ENCODE measurements around the gene NECAB2. TPM values are rescaled to one million over a fixed set of nuclear protein-coding genes. Genes with fewer than 3 reads are reported as not detected.
A peak's percentile ranks its signal among the peaks of the same experiment; 100 is the strongest.

Gene NECAB2
- total RNA-seq, 1 donor from 2014 or later, result 0.32 TPM

DNA sequence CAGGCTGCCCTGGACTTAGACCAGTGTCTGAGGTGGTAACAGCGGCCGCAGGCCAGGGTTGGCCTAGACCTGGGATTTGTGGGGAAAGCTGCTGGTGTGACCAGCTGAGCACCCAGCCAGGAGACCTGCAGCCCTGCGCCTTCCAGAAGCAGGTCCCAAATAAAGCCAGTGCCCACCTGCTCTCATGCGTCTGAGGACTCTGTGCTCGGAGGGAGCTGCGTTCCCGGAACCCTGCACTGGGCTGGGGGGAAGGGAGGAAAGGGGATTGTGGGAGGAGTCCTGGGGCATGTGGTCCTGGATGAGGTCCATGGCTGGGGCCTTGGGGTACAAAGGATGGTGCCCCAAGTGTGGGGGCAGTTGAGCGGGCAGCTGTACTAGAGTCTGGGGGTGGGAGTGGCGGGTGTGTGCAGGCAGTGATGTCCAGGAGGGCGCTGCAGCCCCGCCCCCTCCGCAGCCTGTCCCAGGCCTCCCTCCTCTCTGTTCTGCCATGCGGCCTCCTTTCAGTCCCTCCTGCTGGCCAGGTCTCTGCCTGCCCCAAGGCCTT lies 1.8 kb upstream of the NECAB2 start:
- Mint-ChIP-seq H3K4me1 (ENCODE audit: low read depth, unreplicated experiment) (no peaks in the 10 kb centered on the region), H3K27ac (ENCODE audit: unreplicated experiment) (no peak overlapping the region), H3K4me3 (ENCODE audit: unreplicated experiment) (no peak overlapping the region), H3K9me3 (ENCODE audit: unreplicated experiment) (no peaks in the 10 kb centered on the region), H3K36me3 (ENCODE audit: low read depth, unreplicated experiment) (no peaks in the 10 kb centered on the region), H3K27me3 (ENCODE audit: low read depth, unreplicated experiment) (peaks cover 31% of the 10 kb centered on the region)
- no peaks in the 10 kb centered on the region for H3K36me3 ChIP-seq (ENCODE audit: insufficient read depth, low read length)
- H2AFZ ChIP-seq (ENCODE audit: low read depth, low read length), result no peak overlapping the region
- no peak for FAIRE-seq
- no peaks in the 10 kb centered on the region for H3K9me3 ChIP-seq (ENCODE audit: insufficient read depth, low read depth, low read length)
- TF ChIP-seq, protein P1, sequence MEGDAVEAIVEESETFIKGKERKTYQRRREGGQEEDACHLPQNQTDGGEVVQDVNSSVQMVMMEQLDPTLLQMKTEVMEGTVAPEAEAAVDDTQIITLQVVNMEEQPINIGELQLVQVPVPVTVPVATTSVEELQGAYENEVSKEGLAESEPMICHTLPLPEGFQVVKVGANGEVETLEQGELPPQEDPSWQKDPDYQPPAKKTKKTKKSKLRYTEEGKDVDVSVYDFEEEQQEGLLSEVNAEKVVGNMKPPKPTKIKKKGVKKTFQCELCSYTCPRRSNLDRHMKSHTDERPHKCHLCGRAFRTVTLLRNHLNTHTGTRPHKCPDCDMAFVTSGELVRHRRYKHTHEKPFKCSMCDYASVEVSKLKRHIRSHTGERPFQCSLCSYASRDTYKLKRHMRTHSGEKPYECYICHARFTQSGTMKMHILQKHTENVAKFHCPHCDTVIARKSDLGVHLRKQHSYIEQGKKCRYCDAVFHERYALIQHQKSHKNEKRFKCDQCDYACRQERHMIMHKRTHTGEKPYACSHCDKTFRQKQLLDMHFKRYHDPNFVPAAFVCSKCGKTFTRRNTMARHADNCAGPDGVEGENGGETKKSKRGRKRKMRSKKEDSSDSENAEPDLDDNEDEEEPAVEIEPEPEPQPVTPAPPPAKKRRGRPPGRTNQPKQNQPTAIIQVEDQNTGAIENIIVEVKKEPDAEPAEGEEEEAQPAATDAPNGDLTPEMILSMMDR (IDR thresholded peaks at IDR 0.05; ENCODE audit: insufficient read depth, low read depth, low read length), result no peak
- no peak for TF ChIP-seq EZH2 (IDR thresholded peaks at IDR 0.05; ENCODE audit: insufficient read depth, low read length)
- no peak overlapping the region for H3K9ac ChIP-seq (ENCODE audit: low read length)
- no peak overlapping the region for H3K4me3 ChIP-seq (ENCODE audit: insufficient read depth, low read depth, low read length)
- no peaks in the 10 kb centered on the region for H3K4me1 ChIP-seq (ENCODE audit: insufficient read depth, low read length)
- H3K79me2 ChIP-seq (ENCODE audit: insufficient read depth, low read length), result no peaks in the 10 kb centered on the region
- no peak overlapping the region for H3K27ac ChIP-seq (ENCODE audit: low read depth, low read length)
- H3K4me2 ChIP-seq (ENCODE audit: low read length), result no peak overlapping the region
- no peaks in the 10 kb centered on the region for H3K27me3 ChIP-seq (ENCODE audit: insufficient read depth, low read length)
- peaks cover 3% of the 10 kb centered on the region for H4K20me1 ChIP-seq (ENCODE audit: insufficient read depth, low read length)
- no peak for DNase-seq (ENCODE audit: low read depth)

DNA sequence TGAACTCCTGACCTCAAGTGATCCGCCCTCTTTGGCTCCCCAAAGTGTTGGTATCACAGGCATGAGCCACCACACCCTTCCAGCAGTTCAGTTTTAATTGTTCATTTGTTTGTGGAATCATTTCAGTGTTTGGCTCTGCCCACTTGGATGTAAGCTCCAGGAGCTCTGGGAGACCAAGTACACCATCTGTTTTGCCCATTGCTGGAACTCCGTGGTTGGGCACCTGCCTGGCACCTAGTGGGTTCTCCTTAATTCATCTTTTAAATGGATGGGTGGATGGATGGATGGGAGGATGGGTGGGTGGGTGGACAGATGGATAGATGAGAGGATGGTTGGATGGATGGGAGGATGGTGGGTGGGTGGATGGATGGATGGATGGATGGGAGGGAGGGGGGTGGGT lies 953 bp upstream of the NECAB2 start:
- H3K27me3 Mint-ChIP-seq (ENCODE audit: low read depth, unreplicated experiment), result peaks cover 37% of the 10 kb centered on the region
- no peak overlapping the region for H3K4me3 ChIP-seq (ENCODE audit: insufficient read depth, low read depth, low read length)
- no peak for FAIRE-seq
- no peaks in the 10 kb centered on the region for H3K79me2 ChIP-seq (ENCODE audit: insufficient read depth, low read length)
- H3K4me1 ChIP-seq (ENCODE audit: insufficient read depth, low read length), result no peaks in the 10 kb centered on the region
- no peaks in the 10 kb centered on the region for H3K9me3 ChIP-seq (ENCODE audit: insufficient read depth, low read depth, low read length)
- H3K4me2 ChIP-seq (ENCODE audit: low read length), result no peak overlapping the region
- H3K27ac ChIP-seq (ENCODE audit: low read depth, low read length), result no peak overlapping the region
- no peak overlapping the region for H3K9ac ChIP-seq (ENCODE audit: low read length)
- peaks cover 3% of the 10 kb centered on the region for H4K20me1 ChIP-seq (ENCODE audit: insufficient read depth, low read length)
- no peak for DNase-seq (ENCODE audit: low read depth)
- no peak overlapping the region for H3K27ac Mint-ChIP-seq (ENCODE audit: unreplicated experiment)
- no peak overlapping the region for H3K4me3 Mint-ChIP-seq (ENCODE audit: unreplicated experiment)
- H3K4me1 Mint-ChIP-seq (ENCODE audit: low read depth, unreplicated experiment), result no peaks in the 10 kb centered on the region
- no peak overlapping the region for H2AFZ ChIP-seq (ENCODE audit: low read depth, low read length)
- no peaks in the 10 kb centered on the region for H3K36me3 ChIP-seq (ENCODE audit: insufficient read depth, low read length)
- no peaks in the 10 kb centered on the region for H3K9me3 Mint-ChIP-seq (ENCODE audit: unreplicated experiment)
- TF ChIP-seq EZH2 (IDR thresholded peaks at IDR 0.05; ENCODE audit: insufficient read depth, low read length), result no peak
- TF ChIP-seq, protein P1 (IDR thresholded peaks at IDR 0.05; ENCODE audit: insufficient read depth, low read depth, low read length), result no peak
- H3K36me3 Mint-ChIP-seq (ENCODE audit: low read depth, unreplicated experiment), result no peaks in the 10 kb centered on the region
- no peaks in the 10 kb centered on the region for H3K27me3 ChIP-seq (ENCODE audit: insufficient read depth, low read length)

DNA sequence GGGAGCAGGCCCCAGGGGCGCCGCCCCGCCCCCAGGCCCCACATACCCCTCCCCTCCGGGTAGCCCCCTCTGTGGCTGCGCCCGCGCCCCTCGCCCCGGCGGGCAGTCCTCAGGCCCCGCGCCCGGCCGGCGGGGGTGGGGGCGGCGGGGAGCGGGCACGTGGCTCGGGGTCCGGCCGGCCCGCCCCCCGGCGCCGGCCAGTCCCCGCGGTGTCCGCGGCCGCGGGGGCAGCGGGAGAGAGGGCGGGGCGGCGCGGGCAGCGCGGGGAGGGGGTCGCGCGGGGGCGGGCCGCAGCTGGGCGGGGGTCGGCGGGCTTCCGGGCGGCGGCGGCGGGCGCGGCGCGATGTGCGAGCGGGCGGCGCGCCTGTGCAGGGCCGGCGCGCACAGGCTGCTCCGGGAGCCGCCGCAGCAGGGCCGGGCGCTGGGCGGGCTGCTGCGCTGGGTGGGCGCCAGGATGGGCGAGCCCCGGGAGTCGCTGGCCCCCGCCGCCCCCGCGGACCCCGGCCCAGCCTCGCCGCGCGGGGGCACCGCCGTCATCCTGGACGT lies 335 bp downstream of the NECAB2 start:
- H2AFZ ChIP-seq (ENCODE audit: low read depth, low read length), result no peak overlapping the region
- no peaks in the 10 kb centered on the region for H3K27me3 ChIP-seq (ENCODE audit: insufficient read depth, low read length)
- FAIRE-seq (no peak), DNase-seq (ENCODE audit: low read depth) (no peak)
- no peak overlapping the region for H3K27ac ChIP-seq (ENCODE audit: low read depth, low read length)
- H3K4me1 Mint-ChIP-seq (ENCODE audit: low read depth, unreplicated experiment), result no peaks in the 10 kb centered on the region
- no peaks in the 10 kb centered on the region for H3K36me3 Mint-ChIP-seq (ENCODE audit: low read depth, unreplicated experiment)
- H3K9me3 ChIP-seq (ENCODE audit: insufficient read depth, low read depth, low read length), result no peaks in the 10 kb centered on the region
- no peak overlapping the region for H3K4me3 ChIP-seq (ENCODE audit: insufficient read depth, low read depth, low read length)
- H3K4me1 ChIP-seq (ENCODE audit: insufficient read depth, low read length), result no peaks in the 10 kb centered on the region
- no peak overlapping the region for H3K9ac ChIP-seq (ENCODE audit: low read length)
- H3K4me3 Mint-ChIP-seq (ENCODE audit: unreplicated experiment), result no peak overlapping the region
- H3K9me3 Mint-ChIP-seq (ENCODE audit: unreplicated experiment), result no peaks in the 10 kb centered on the region
- no peak overlapping the region for H3K27ac Mint-ChIP-seq (ENCODE audit: unreplicated experiment)
- no peaks in the 10 kb centered on the region for H3K79me2 ChIP-seq (ENCODE audit: insufficient read depth, low read length)
- no peaks in the 10 kb centered on the region for H3K36me3 ChIP-seq (ENCODE audit: insufficient read depth, low read length)
- peaks cover 3% of the 10 kb centered on the region for H4K20me1 ChIP-seq (ENCODE audit: insufficient read depth, low read length)
- peak overlapping the region; percentile 71 for H3K4me2 ChIP-seq (ENCODE audit: low read length)
- peaks cover 42% of the 10 kb centered on the region for H3K27me3 Mint-ChIP-seq (ENCODE audit: low read depth, unreplicated experiment)
- TF ChIP-seq, protein P1 (IDR thresholded peaks at IDR 0.05; ENCODE audit: insufficient read depth, low read depth, low read length), result no peak
- TF ChIP-seq EZH2 (IDR thresholded peaks at IDR 0.05; ENCODE audit: insufficient read depth, low read length), result no peak
